Ectodermal cell (in vitro differentiated cells): ENCODE data around the gene TIPARP.

Source experiments
- H3K27ac ChIP-seq: 2 replicates; pipeline ENCODE4 v1.7.0; 2013; ENCODE audit warnings: mild to moderate bottlenecking, low read depth, low read length; ENCODE audit not compliant: insufficient read depth, poor library complexity, severe bottlenecking
- H3K27me3 ChIP-seq: 2 replicates; pipeline ENCODE4 v1.7.0; 2013; ENCODE audit warnings: mild to moderate bottlenecking, low read length; ENCODE audit not compliant: insufficient read depth, control insufficient read depth, poor library complexity, severe bottlenecking
- H3K36me3 ChIP-seq: one replicate; pipeline ENCODE4 v1.7.0; 2013; ENCODE audit warnings: low read length; ENCODE audit not compliant: control insufficient read depth, insufficient read depth
- H3K4me1 ChIP-seq: one replicate; pipeline ENCODE4 v1.7.0; 2013; ENCODE audit warnings: low read length; ENCODE audit not compliant: control insufficient read depth, insufficient read depth
- H3K4me3 ChIP-seq: 2 replicates; pipeline ENCODE4 v1.7.0; 2013; ENCODE audit warnings: low read depth, low read length, control low read depth; ENCODE audit not compliant: insufficient read depth
- H3K9me3 ChIP-seq: 2 replicates; pipeline ENCODE4 v1.7.0; 2013; ENCODE audit warnings: mild to moderate bottlenecking, low read length, moderate library complexity; ENCODE audit not compliant: control insufficient read depth
- WGBS, 2 experiments: methylation state at CpG; one replicate each; pipeline ENCODE4 v1.1.7; 2013; ENCODE audit warnings: missing lambda C conversion rate in 2 of 2; 5-methylcytosine and 5-hydroxymethylcytosine counted together

The TIPARP gene

DNA sequence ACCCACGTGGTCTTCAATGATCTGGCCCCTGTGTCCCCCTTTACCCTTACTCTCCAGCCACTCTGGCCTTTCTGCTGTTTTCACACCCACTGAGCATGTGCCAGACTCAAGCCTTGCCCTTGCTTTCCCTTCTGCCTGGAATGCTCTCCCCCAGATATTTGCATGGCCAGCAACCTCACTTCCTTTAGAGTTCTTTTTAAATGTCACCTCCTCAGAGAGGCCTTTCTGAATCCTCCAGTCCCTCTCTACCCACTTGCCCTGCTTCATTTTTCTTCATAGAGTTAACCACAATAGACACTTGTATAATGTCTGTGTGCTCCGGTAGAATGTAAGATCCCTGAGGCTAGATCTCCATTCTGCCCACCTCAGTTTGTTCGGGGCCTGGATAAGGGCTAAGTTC is 39.4 kb upstream of the TIPARP start:
- WGBS, 2 experiments = 88 to 95% methylated on average over 3 of the region's 3 CpGs
- H3K4me3 ChIP-seq = no peak overlapping the region

DNA sequence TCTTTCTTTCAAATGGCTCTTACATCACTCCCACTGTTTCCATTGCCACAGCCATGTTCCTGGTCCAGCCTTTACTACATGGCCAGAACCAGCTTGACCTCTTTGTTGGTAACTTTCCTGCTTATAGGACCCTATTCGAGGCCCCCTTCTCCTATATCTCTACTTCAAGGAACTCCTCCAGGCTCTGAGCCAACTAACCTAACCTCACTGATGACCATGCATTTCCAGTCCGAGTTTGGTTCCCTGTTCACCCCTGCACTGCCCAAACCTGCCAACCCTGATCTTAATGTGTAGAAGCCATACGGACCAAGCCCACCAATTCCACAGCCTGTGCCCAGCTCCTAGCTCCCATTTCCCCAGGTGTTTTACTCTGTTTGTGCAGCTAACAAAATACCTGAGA is 38.4 kb upstream of the TIPARP start:
- Histone ChIP-seq H3K36me3 (no peaks in the 10 kb centered on the region), H3K4me1 (peaks cover under 1% of the 10 kb centered on the region), H3K4me3 (no peak overlapping the region), H3K27ac (no peak overlapping the region), H3K9me3 (no peaks in the 10 kb centered on the region), H3K27me3 (no peaks in the 10 kb centered on the region)
- WGBS, 2 experiments = 94 to 95% methylated on average over 3 of the region's 3 CpGs

More for the DNA sequence above, 39.4 kb upstream of the TIPARP start:
- Histone ChIP-seq H3K4me1 (peaks cover 7% of the 10 kb centered on the region), H3K27me3 (no peaks in the 10 kb centered on the region), H3K9me3 (no peaks in the 10 kb centered on the region), H3K27ac (no peak overlapping the region), H3K36me3 (no peaks in the 10 kb centered on the region)

DNA sequence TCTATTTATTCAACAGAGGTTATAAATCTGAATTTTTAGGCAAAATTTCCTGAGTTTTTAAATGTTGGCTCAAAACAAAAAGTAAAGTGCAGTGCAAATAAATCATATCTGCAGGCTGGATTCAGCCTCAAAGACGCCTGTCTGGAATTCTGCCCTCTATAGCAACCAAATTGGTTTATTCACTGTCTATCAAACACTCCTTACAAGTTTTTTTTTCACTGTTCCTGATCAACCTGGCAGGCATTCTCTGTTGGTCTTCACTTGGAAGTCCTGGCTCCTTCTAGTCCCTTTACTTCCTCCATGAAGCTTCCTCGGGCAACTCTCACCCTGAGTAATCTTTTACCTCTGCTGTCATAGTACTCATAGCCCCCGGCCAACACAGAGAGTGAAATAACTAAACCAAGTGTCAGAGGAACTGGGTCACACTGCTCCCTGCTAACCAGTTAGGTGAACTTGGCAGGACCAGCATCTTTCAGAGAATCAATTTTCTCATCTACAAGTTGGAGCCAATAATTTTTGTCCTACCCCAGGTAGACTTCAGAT is 36.8 kb upstream of the TIPARP start:
- Histone ChIP-seq H3K27me3 (no peaks in the 10 kb centered on the region), H3K4me1 (no peaks in the 10 kb centered on the region), H3K27ac (no peak overlapping the region), H3K4me3 (no peak overlapping the region), H3K36me3 (no peaks in the 10 kb centered on the region), H3K9me3 (no peaks in the 10 kb centered on the region)
- 73 to 77% methylated on average over 3 of the region's 3 CpGs for WGBS, 2 experiments

DNA sequence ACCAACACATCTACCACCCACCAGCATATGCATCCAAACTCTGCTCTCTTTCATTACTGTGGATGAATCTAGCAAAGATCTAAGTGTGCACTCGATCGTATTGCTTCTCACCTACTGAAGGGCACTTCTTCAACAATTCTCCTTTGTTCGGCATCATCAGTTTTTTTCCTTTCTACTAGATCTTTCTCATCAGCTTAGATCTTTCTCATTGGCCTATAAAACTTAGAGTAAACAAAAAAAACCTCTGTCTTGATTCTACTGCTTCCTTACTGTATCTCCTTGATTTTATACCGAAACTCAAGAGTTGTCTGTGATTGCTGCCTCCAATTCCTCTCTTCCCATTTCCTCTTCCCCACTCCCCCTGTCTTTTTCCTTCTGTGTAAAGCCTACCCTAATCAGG is 36.1 kb upstream of the TIPARP start:
- Histone ChIP-seq H3K4me3 (no peak overlapping the region), H3K27me3 (no peaks in the 10 kb centered on the region), H3K36me3 (no peaks in the 10 kb centered on the region), H3K4me1 (no peaks in the 10 kb centered on the region), H3K9me3 (no peaks in the 10 kb centered on the region), H3K27ac (no peak overlapping the region)
- WGBS, 2 experiments = 69 to 96% methylated on average over 3 to 4 of the region's 4 CpGs

DNA sequence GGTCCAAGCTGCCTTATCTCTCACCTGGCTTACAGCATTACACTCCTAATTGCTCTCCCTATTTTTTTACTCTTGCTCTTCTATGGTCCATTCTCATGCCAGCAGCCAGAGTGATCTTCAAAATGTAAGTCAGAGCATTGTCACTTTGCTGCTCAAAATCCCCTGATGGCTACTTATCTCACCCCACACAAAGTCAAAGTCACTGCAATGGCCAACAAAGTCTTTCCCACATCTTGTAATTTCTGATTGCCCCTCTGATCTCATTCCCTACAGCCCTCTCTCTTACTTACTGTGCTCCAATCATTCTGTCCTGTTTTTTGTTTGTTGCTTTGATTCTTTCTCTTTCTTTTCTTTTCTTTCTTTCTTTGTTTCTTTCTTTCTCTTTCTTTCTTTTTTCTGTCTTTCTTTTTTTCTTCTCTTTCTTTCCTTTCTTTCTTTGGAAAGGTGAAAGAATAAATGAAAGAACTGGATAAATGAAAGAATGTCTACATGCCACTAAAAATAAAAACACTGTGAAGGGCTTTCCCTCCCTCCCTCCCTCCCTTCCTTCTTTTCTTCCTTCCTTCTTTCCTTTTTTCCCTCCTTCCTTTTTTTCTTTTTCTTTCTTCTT is 34.9 kb upstream of the TIPARP start:
- H3K4me1 ChIP-seq = peaks cover 7% of the 10 kb centered on the region
- H3K4me3 ChIP-seq = no peak overlapping the region
- H3K27ac ChIP-seq = no peak overlapping the region
- no peaks in the 10 kb centered on the region for H3K27me3 ChIP-seq
- H3K9me3 ChIP-seq = no peaks in the 10 kb centered on the region
- H3K36me3 ChIP-seq = no peaks in the 10 kb centered on the region

DNA sequence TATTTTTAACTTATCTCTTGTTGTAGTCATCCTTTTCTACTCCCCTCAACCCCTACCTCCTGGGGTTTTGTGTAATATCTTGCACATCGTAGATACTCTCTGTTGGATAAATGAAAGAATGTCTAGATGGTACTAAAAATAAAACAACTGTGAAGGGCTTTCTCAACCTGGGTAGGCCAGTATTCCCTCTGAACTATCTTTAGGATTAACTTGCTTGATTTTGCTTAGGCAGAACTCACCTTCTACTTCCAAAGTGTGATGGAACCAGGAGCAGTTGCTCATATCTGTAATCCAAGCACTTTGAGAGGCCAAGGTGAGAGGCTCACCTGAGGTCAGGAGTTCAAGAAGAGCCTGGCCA is 32.8 kb upstream of the TIPARP start:
- Histone ChIP-seq H3K4me1 (peaks cover 7% of the 10 kb centered on the region), H3K4me3 (no peak overlapping the region), H3K27ac (no peak overlapping the region), H3K9me3 (no peaks in the 10 kb centered on the region), H3K27me3 (no peaks in the 10 kb centered on the region), H3K36me3 (no peaks in the 10 kb centered on the region)
- WGBS, 2 experiments = no CpG with 5 or more reads among the region's 1 CpG

DNA sequence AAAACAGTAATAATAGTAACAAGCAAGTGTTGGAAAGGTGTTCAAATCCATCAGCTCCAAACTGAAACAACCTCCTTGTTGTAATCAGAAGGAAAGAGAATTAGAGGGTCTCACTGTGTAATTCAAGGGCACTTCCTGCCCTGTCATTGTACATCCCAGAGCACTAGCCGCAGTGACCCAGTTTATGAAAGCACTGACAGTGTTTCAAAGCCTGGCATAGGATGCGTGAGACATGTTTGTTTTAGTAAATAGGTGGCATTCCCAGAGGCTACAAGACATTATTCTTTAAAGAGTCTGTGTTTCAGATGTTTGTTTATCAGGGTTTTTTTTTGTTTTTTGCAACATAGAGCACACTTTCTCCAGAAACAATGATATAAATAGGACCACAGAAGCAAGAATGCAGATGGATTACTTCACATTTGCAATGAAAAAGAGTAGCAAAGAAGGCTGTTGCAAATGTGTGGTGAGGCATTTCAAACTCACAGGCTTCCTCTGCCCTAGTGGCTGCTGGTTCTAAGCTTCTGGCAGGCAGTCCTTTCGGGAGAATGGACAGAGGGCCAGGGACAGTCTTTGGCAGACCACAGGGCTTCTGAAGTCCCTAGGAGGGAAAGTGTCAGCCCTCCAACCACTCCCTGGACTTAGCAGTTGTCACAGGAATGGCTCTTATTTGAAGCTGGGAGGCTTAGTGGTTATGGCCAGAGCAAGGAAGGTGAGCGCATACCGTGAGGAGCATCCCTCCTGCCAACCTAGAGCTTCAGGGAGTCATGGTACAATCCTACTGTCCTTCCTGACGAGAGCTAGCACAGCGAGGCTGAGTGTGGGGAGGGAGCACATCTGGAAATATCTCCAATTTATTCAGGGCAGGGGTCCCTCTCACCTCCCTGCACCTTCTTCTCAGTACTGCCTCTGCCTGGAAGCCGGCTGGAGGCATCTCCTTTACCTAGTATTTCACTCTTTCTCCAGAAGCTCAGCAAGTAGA is 31.4 kb upstream of the TIPARP start:
- no peak overlapping the region for H3K27ac ChIP-seq
- H3K4me1 ChIP-seq = peaks cover 7% of the 10 kb centered on the region
- H3K36me3 ChIP-seq = no peaks in the 10 kb centered on the region
- no peaks in the 10 kb centered on the region for H3K27me3 ChIP-seq
- WGBS, 2 experiments = 77 to 88% methylated on average over 8 of the region's 8 CpGs
- H3K4me3 ChIP-seq = no peak overlapping the region
- no peaks in the 10 kb centered on the region for H3K9me3 ChIP-seq

DNA sequence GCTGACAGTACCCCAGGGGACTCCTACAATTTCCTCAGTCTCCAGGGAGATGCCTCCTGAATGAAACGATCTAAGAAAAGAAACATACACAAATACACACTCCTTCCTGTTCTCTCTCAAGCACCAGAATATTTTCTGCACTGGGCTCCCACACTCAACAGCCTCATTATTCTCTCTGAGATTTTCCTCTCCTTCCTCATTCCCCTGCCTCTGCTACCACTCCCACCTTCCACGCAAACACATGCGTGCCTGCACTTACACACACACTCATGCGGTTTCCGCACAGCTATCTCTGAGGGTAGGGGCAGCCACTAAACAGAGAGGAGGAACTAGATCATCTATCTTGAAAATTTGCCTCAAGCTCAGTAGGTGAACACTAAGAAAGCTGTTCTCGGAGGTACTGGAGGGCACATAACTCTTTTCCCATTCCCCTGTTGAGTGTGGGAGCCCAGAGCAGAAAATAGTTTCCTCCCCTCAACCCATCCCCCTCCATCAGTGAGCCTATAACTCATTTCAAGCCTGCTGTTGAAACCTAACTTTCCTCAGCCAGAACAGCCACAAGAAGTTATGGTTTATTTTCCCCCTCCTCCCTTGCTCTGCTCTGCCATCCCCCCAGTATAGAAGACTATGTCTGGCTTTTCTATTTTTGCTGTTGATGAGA is 30.5 kb upstream of the TIPARP start:
- H3K9me3 ChIP-seq = no peaks in the 10 kb centered on the region
- H3K27ac ChIP-seq = no peak overlapping the region
- peaks cover 7% of the 10 kb centered on the region for H3K4me1 ChIP-seq
- H3K4me3 ChIP-seq = no peak overlapping the region
- WGBS, 2 experiments = 84 to 87% methylated on average over 6 of the region's 6 CpGs
- H3K36me3 ChIP-seq = no peaks in the 10 kb centered on the region
- H3K27me3 ChIP-seq = no peaks in the 10 kb centered on the region

DNA sequence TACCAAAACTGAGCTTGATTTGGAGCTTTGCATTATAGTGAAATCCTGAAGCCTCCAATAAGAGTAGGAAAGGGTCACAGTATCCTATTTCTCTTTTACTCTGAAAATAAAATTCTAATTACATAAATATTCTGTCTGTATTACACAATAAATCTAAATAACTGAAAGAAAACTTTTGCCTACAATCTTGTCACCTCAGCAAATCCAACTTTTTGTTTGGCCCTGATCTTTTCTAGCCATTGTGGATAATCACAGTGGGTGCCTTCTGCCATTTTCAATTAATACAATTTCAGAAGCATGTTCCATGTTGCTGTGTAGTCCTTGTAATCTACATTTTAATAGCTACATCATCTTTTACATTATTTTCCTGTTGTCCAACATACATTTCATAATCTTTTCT is 29.4 kb upstream of the TIPARP start:
- H3K4me1 ChIP-seq = peaks cover 7% of the 10 kb centered on the region
- H3K9me3 ChIP-seq = no peaks in the 10 kb centered on the region
- no peaks in the 10 kb centered on the region for H3K27me3 ChIP-seq
- H3K4me3 ChIP-seq = no peak overlapping the region
- no peak overlapping the region for H3K27ac ChIP-seq
- H3K36me3 ChIP-seq = no peaks in the 10 kb centered on the region

DNA sequence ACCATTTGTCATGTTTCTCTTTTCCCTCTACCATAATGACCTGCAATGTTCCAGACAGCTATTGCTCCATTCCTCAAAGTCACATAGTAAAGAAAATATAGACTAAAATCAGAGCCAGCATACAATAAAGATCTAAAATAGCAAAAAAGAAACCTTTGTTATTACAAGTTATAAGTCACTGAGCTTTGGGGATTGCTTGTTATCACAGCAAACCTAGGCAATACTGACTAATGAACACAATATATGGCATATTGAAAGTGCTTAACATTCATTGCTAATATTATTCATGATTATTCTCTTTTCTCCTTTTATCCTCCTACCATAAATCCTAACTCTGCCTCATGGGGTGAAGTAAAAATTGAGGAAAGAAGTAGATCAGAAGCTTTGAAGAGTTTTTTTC is 27.4 kb upstream of the TIPARP start:
- Histone ChIP-seq H3K4me3 (no peak overlapping the region), H3K4me1 (peaks cover 7% of the 10 kb centered on the region), H3K9me3 (no peaks in the 10 kb centered on the region), H3K36me3 (no peaks in the 10 kb centered on the region), H3K27me3 (no peaks in the 10 kb centered on the region), H3K27ac (no peak overlapping the region)
